IMR-90 (cell line): ENCODE data around the gene PRKD1. TPM values are rescaled to one million over a fixed set of nuclear protein-coding genes. Genes with fewer than 3 reads are reported as not detected.
A peak's percentile ranks its signal among the peaks of the same experiment; 100 is the strongest.

Experiments
- ATAC-seq: fragments of 200-7000 bp; cut with Tn5 transposase; 2 replicates; pipeline ENCODE4 v1.9.1; 2020; ENCODE audit warnings: low read depth, mild to moderate bottlenecking, moderate library complexity
- BruUV-seq: library from RNA; stranded (reverse); fragments of 400-500 nt; replicated peaks from 2 replicates; lab custom pipeline; 2021; lab: Mats Ljungman, UMichigan
- CTCF ChIA-PET: fragments of 300-600 bp; formaldehyde crosslinking; extraction: SDS; loops from one replicate; lab custom pipeline; 2021; ENCODE audit warnings: antibody characterized with exemption; lab: Yijun Ruan, JAX
- POLR2A ChIA-PET: fragments of 300-600 bp; sonication (Branson Sonifier 250); formaldehyde crosslinking; loops from one replicate; lab custom pipeline; 2022; ENCODE audit warnings: antibody characterized with exemption; ENCODE audit not compliant: unreplicated experiment; lab: Charles Lee
- DNase-seq: peaks from one replicate; pipeline ENCODE4 v3.0.0; 2013
- H2AFZ ChIP-seq: replicated peaks from 2 replicates; pipeline ENCODE3; 2013; ENCODE audit warnings: low read length, mild to moderate bottlenecking; ENCODE audit not compliant: poor library complexity
- H2AK5ac ChIP-seq: 2 replicates; pipeline ENCODE4 v1.6.1; 2013; ENCODE audit warnings: low read depth, low read length, inconsistent platforms
- H2AK9ac ChIP-seq: replicated peaks from 2 replicates; pipeline ENCODE3; 2013; ENCODE audit warnings: mild to moderate bottlenecking, low read depth, low read length, moderate library complexity; ENCODE audit not compliant: poor library complexity
- H2BK120ac ChIP-seq: 2 replicates; pipeline ENCODE4 v1.6.1; 2013; ENCODE audit warnings: low read depth, low read length, inconsistent platforms
- H2BK15ac ChIP-seq: 3 replicates; pipeline ENCODE4 v1.6.1; 2013; ENCODE audit warnings: low read depth, low read length, inconsistent platforms
- H2BK20ac ChIP-seq: 2 replicates; pipeline ENCODE4 v1.6.1; 2013; ENCODE audit warnings: low read depth, mild to moderate bottlenecking, inconsistent platforms, low read length, moderate library complexity
- H2BK5ac ChIP-seq: 2 replicates; pipeline ENCODE4 v1.6.1; 2013; ENCODE audit warnings: mild to moderate bottlenecking, low read depth, low read length, inconsistent platforms; ENCODE audit not compliant: poor library complexity, severe bottlenecking
- H3K14ac ChIP-seq: replicated peaks from 2 replicates; pipeline ENCODE4 v1.6.1; 2013; ENCODE audit warnings: low read depth, low read length, inconsistent platforms
- H3K18ac ChIP-seq: 2 replicates; pipeline ENCODE4 v1.6.1; 2013; ENCODE audit warnings: low read depth, low read length, control low read depth
- H3K23ac ChIP-seq: 2 replicates; pipeline ENCODE4 v1.6.1; 2013; ENCODE audit warnings: low read depth, low read length, inconsistent platforms
- H3K27ac ChIP-seq: 2 replicates; pipeline ENCODE4 v1.5.1; 2013; ENCODE audit warnings: mild to moderate bottlenecking, control low read depth, low read length; ENCODE audit not compliant: insufficient read depth
- H3K27me3 ChIP-seq: 2 replicates; pipeline ENCODE4 v1.6.1; 2013; ENCODE audit warnings: low read length; ENCODE audit not compliant: control insufficient read depth, insufficient read depth
- H3K36me3 ChIP-seq: 2 replicates; pipeline ENCODE4 v1.6.1; 2013; ENCODE audit warnings: low read length, mixed read lengths; ENCODE audit not compliant: control insufficient read depth, insufficient read depth
- H3K4ac ChIP-seq: 2 replicates; pipeline ENCODE4 v1.6.1; 2013; ENCODE audit warnings: low read depth, low read length, inconsistent platforms
- H3K4me1 ChIP-seq: 2 replicates; pipeline ENCODE4 v1.6.1; 2013; ENCODE audit warnings: low read length, mixed read lengths; ENCODE audit not compliant: control insufficient read depth, insufficient read depth
- H3K4me2 ChIP-seq: 2 replicates; pipeline ENCODE4 v1.6.1; 2013; ENCODE audit warnings: low read depth, mild to moderate bottlenecking, control low read depth, low read length, moderate library complexity
- H3K4me3 ChIP-seq: 2 replicates; pipeline ENCODE4 v1.5.1; 2013; ENCODE audit warnings: low read depth, mild to moderate bottlenecking, control low read depth, low read length, moderate library complexity; ENCODE audit not compliant: insufficient read depth
- H3K56ac ChIP-seq: 2 replicates; pipeline ENCODE4 v1.6.1; 2013; ENCODE audit warnings: low read length, inconsistent platforms; ENCODE audit not compliant: insufficient read depth; ENCODE audit errors: extremely low read depth
- H3K79me1 ChIP-seq, 2 experiments: 2 replicates each; pipeline ENCODE4 v1.6.1; 2013; ENCODE audit warnings: low read length in 2 of 2, inconsistent platforms in 1 of 2, low read depth in 1 of 2
- H3K9ac ChIP-seq: 2 replicates; pipeline ENCODE4 v1.6.1; 2013; ENCODE audit warnings: low read depth, low read length, control low read depth
- H3K9me1 ChIP-seq: 2 replicates; pipeline ENCODE4 v1.6.1; 2013; ENCODE audit warnings: low read length, inconsistent platforms; ENCODE audit not compliant: insufficient read depth
- H3K9me3 ChIP-seq: 2 replicates; pipeline ENCODE4 v1.6.1; 2013; ENCODE audit warnings: low read length; ENCODE audit not compliant: control insufficient read depth, insufficient read depth
- H4K20me1 ChIP-seq: 2 replicates; pipeline ENCODE4 v1.6.1; 2013; ENCODE audit warnings: low read length, inconsistent platforms; ENCODE audit not compliant: insufficient read depth
- H4K5ac ChIP-seq: 2 replicates; pipeline ENCODE4 v1.6.1; 2013; ENCODE audit warnings: mild to moderate bottlenecking, low read depth, low read length, control low read depth
- H4K8ac ChIP-seq, 2 experiments: 2 replicates each; pipeline ENCODE4 v1.6.1; 2013; ENCODE audit warnings: low read depth in 2 of 2, low read length in 2 of 2, control low read depth in 1 of 2, inconsistent platforms in 1 of 2
- H4K91ac ChIP-seq: 2 replicates; pipeline ENCODE4 v1.6.1; 2013; ENCODE audit warnings: low read depth, low read length, inconsistent platforms; ENCODE audit not compliant: insufficient read depth
- BHLHE40 ChIP-seq: fragments of 150-350 bp; IDR thresholded peaks from 2 replicates; pipeline ENCODE4 v1.6.1; 2016; ENCODE audit warnings: mild to moderate bottlenecking, low read depth, low read length
- CEBPB ChIP-seq: IDR thresholded peaks from 2 replicates; pipeline ENCODE4 v1.6.1; 2012; ENCODE audit warnings: low read depth, low read length, improper control_type of control experiment
- CHD1 ChIP-seq: IDR thresholded peaks from 2 replicates; pipeline ENCODE4 v1.6.1; 2012; ENCODE audit warnings: low read depth, low read length, improper control_type of control experiment
- MAFK ChIP-seq: IDR thresholded peaks from 2 replicates; pipeline ENCODE4 v1.6.1; 2012; ENCODE audit warnings: low read depth, low read length, improper control_type of control experiment
- MAZ ChIP-seq: IDR thresholded peaks from 2 replicates; pipeline ENCODE4 v1.6.1; 2012; ENCODE audit warnings: low read depth, mild to moderate bottlenecking, low read length, improper control_type of control experiment, moderate library complexity, borderline replicate concordance
- MXI1 ChIP-seq: IDR thresholded peaks from 2 replicates; pipeline ENCODE4 v1.6.1; 2012; ENCODE audit warnings: low read depth, mild to moderate bottlenecking, low read length, moderate library complexity, borderline replicate concordance
- NFE2L2 ChIP-seq: fragments of 150-350 bp; IDR thresholded peaks from 2 replicates; pipeline ENCODE4 v1.6.1; 2016; ENCODE audit warnings: low read depth, mild to moderate bottlenecking, low read length
- POLR2A ChIP-seq: IDR thresholded peaks from 2 replicates; pipeline ENCODE4 v1.6.1; 2012; ENCODE audit warnings: mild to moderate bottlenecking, low read depth, low read length
- RAD21 ChIP-seq: IDR thresholded peaks from 2 replicates; pipeline ENCODE4 v1.6.1; 2012; ENCODE audit warnings: low read length, improper control_type of control experiment
- RFX5 ChIP-seq: IDR thresholded peaks from 2 replicates; pipeline ENCODE4 v1.8.0; 2012; ENCODE audit warnings: low read depth, mild to moderate bottlenecking, low read length, moderate library complexity
- SMC3 ChIP-seq: fragments of 150-350 bp; IDR thresholded peaks from 2 replicates; pipeline ENCODE4 v1.6.1; 2016; ENCODE audit warnings: low read depth, mild to moderate bottlenecking, antibody characterized with exemption, low read length, moderate library complexity
- USF2 ChIP-seq: fragments of 150-350 bp; IDR thresholded peaks from 2 replicates; pipeline ENCODE4 v1.6.1; 2017; ENCODE audit warnings: mild to moderate bottlenecking, antibody characterized with exemption, low read length, low read depth
- WGBS, 2 experiments: methylation state at CpG; one replicate each; pipeline versions ENCODE4 v1.1.5 to v1.1.7; 2013; ENCODE audit warnings: missing lambda C conversion rate in 2 of 2; ENCODE audit not compliant: insufficient read length in 1 of 2; ENCODE audit errors: extremely low coverage in 2 of 2; 5-methylcytosine and 5-hydroxymethylcytosine counted together
- dilution Hi-C: fragments of 300-500 bp; cut with HindIII; formaldehyde crosslinking; loops from one replicate; pipeline ENCODE4 v1.14.3; 2018; ENCODE audit warnings: low sequenced_read_pairs; ENCODE audit not compliant: unreplicated experiment
- in situ Hi-C: fragments of 300-500 bp; cut with MboI; formaldehyde crosslinking; loops from 3 replicates; pipeline ENCODE4 v1.14.3; 2019; ENCODE audit warnings: low sequenced_read_pairs, inconsistent platforms, mixed read lengths
- intact Hi-C: fragments of 100-400 bp; cut with micrococcal nuclease; formaldehyde crosslinking; loops from 2 replicates; pipeline ENCODE4 v1.10.0; 2022
- polyA plus RNA-seq, 3 experiments: library from polyadenylated mRNA; depleted of rRNA; stranded (reverse); fragments of >200 nt; gene quantifications; 2 replicates each; pipeline ENCODE4 v1.2.3, GENCODE V29; 2012; ENCODE audit warnings: low replicate concordance in 1 of 3
- total RNA-seq: library from RNA; depleted of rRNA; stranded (reverse); fragments of >200 nt; gene quantifications from 2 replicates; pipeline ENCODE4 v1.2.3, GENCODE V29; 2012

PRKD1 gene
- total and polyA plus RNA-seq, 2 of the 4 experiments (the other 2 are of a cell fraction): 12.9 to 14.2 TPM

DNA sequence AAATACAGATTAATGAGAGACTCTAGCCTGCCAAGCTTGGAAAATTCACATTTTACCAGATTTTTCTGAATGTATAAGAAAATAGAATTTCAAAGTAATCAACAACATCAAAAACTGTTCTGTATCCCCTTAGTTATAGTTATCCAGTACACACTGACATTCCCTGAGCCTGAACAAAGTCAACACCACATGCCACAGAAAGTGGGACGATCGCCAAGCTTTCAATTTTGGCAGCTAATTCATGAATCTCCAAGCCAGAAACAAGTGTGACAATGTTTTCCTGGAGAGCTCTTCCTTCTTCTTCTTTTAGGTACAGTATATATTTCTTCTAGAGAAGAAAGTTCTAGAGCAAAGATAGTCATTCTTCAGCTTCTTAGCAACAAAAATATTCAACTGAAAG lies 290.2 kb downstream of the PRKD1 start:
- in situ Hi-C loops (no loop called here), dilution Hi-C loops (no loop called here), intact Hi-C loops (loop anchor here (5.0 kb wide), 1 partner anchor 290 kb away; the partner anchor contains the start of gene PRKD1)
- H3K27me3 ChIP-seq: no peaks in the 10 kb centered on the region
- H2AFZ ChIP-seq: no peak overlapping the region
- H3K36me3 ChIP-seq: peaks cover 5% of the 10 kb centered on the region
- WGBS, 2 experiments: no CpG with 5 or more reads among the region's 2 CpGs
- peak; percentile 68 for ATAC-seq
- no peak overlapping the region for H3K9ac ChIP-seq
- H3K27ac ChIP-seq: no peak overlapping the region
- H2BK15ac ChIP-seq: no peak overlapping the region
- no peak overlapping the region for H2AK9ac ChIP-seq
- BruUV-seq: no TSS peak
- H2BK20ac ChIP-seq: no peak overlapping the region
- no peaks in the 10 kb centered on the region; a peak in 1 of 4 replicates for H3K79me1 ChIP-seq
- no peak overlapping the region for H4K5ac ChIP-seq
- H3K4ac ChIP-seq: no peak overlapping the region
- no peaks in the 10 kb centered on the region for H4K20me1 ChIP-seq
- DNase-seq: peak; percentile 64
- H3K9me1 ChIP-seq: no peaks in the 10 kb centered on the region; the same call in 1 of the 2 replicates
- ChIA-PET POLR2A (no interaction called here), CTCF (interaction anchor here (1.0 to 1.1 kb wide), 2 partner anchors 56 to 568 kb away, joined by 3 to 4 read pairs; no protein-coding TSS in a partner anchor)
- H2BK120ac ChIP-seq: no peak overlapping the region
- H2BK5ac ChIP-seq: no peak overlapping the region
- no peak overlapping the region for H3K18ac ChIP-seq
- H3K23ac ChIP-seq: no peak overlapping the region
- H4K8ac ChIP-seq: no peak overlapping the region
- no peaks in the 10 kb centered on the region for H3K4me1 ChIP-seq
- TF ChIP-seq RFX5 (no peak), SMC3 (no peak), MAZ (no peak), POLR2A (no peak), RAD21 (no peak), NFE2L2 (no peak), CHD1 (no peak), USF2 (no peak), CEBPB (no peak), MAFK (no peak), MXI1 (no peak), BHLHE40 (no peak)
- H4K91ac ChIP-seq: no peak overlapping the region
- no peak overlapping the region for H3K4me3 ChIP-seq
- no peak overlapping the region for H3K14ac ChIP-seq
- no peaks in the 10 kb centered on the region for H3K9me3 ChIP-seq
- H3K4me2 ChIP-seq: no peak overlapping the region
- no peak overlapping the region for H2AK5ac ChIP-seq
- H3K56ac ChIP-seq: no peak overlapping the region
